Daoy (cell line): ENCODE data around the gene RCVRN. TPM values are rescaled to one million over a fixed set of nuclear protein-coding genes. Genes with fewer than 3 reads are reported as not detected.

Source experiments
- DNase-seq: peaks from one replicate; pipeline ENCODE4 v3.0.0-alpha.2; 2015; ENCODE audit warnings: low read depth
- total RNA-seq: library from RNA; depleted of rRNA; stranded (reverse); fragments of >200 nt; shearing (Covaris generic); gene quantifications from 2 replicates; pipeline ENCODE4 v1.2.3, GENCODE V29; 2014

RCVRN gene
- total RNA-seq, 1 experiment from 2014 or later, result not detected

GRCh38 chr17:9898812-9899211 is 6.3 kb downstream of the RCVRN start:
- no peak for DNase-seq

- DNase-seq, result no peak
Observed at GRCh38 chr17:9897372-9897968, 7.6 kb downstream of the RCVRN start.

GRCh38 chr17:9895923-9896322 is 9.1 kb downstream of the RCVRN start:
- DNase-seq, result no peak

GRCh38 chr17:9894231-9894630 is 10.8 kb downstream of the RCVRN start:
- DNase-seq, result no peak

- DNase-seq, result peak; percentile 32
Observed at GRCh38 chr17:9893411-9894012, 11.6 kb downstream of the RCVRN start.

GRCh38 chr17:9890124-9890523 is 14.9 kb downstream of the RCVRN start:
- DNase-seq, result peak; percentile 58

GRCh38 chr17:9887508-9887907 is 17.6 kb downstream of the RCVRN start:
- no peak for DNase-seq

GRCh38 chr17:9886141-9886930 is 18.7 kb downstream of the RCVRN start:
- DNase-seq, result no peak

- DNase-seq, result no peak
Observed at GRCh38 chr17:9883451-9883850, 21.6 kb downstream of the RCVRN start.

GRCh38 chr17:9880582-9880999 is 24.5 kb downstream of the RCVRN start:
- DNase-seq, result peak; percentile 55

- peak; percentile 36 for DNase-seq
Observed at GRCh38 chr17:9878786-9879525, 26.1 kb downstream of the RCVRN start.

- DNase-seq, result no peak
Observed at GRCh38 chr17:9878356-9878755, 26.7 kb downstream of the RCVRN start.

- DNase-seq, result peak; percentile 88
Observed at GRCh38 chr17:9875441-9875840, 29.6 kb downstream of the RCVRN start.

- no peak for DNase-seq
Observed at GRCh38 chr17:9874722-9875121, 30.3 kb downstream of the RCVRN start.

GRCh38 chr17:9872852-9873251 is 32.2 kb downstream of the RCVRN start:
- no peak for DNase-seq

- DNase-seq, result no peak
Observed at GRCh38 chr17:9868552-9868951, 36.5 kb downstream of the RCVRN start.

- no peak for DNase-seq
Observed at GRCh38 chr17:9865586-9865985, 39.5 kb downstream of the RCVRN start.

GRCh38 chr17:9862949-9863348 is 42.1 kb downstream of the RCVRN start:
- no peak for DNase-seq

- no peak for DNase-seq
Observed at GRCh38 chr17:9862220-9862619, 42.9 kb downstream of the RCVRN start.

GRCh38 chr17:9860851-9861250 is 44.2 kb downstream of the RCVRN start:
- no peak for DNase-seq

GRCh38 chr17:9859781-9860180 is 45.3 kb downstream of the RCVRN start:
- DNase-seq, result no peak

GRCh38 chr17:9855036-9855435 is 50.0 kb downstream of the RCVRN start:
- DNase-seq, result no peak
